Esophagus mucosa (tissue), 1 donor: ENCODE measurements around the gene CFL1. TPM values are rescaled to one million over a fixed set of nuclear protein-coding genes. Genes with fewer than 3 reads are reported as not detected.
"Not testable (repeated sequence)": the region's sequence is repeated elsewhere in the genome, so short reads cannot be mapped to it uniquely, and the experiment has no call there.

Experiments used
- ATAC-seq: fragments of 200-7000 bp; cut with Tn5 transposase; one replicate; pipeline ENCODE4 v1.9.1; 2020
- total RNA-seq: library from RNA; stranded (reverse); gene quantifications from one replicate; pipeline ENCODE4 v1.2.4, GENCODE V29; 2023
- donor health status: DM: yes; HTN: yes; CAD: no.

Gene CFL1
- total RNA-seq, 1 donor from 2014 or later: 645 TPM

GRCh38 chr11:65856689-65857499 is 1.1 kb downstream of the CFL1 start:
- peak; percentile 43 for ATAC-seq

- ATAC-seq: no peak
Observed at GRCh38 chr11:65855927-65856363, 2.0 kb downstream of the CFL1 start.

GRCh38 chr11:65854852-65855837 is 2.8 kb downstream of the CFL1 start:
- ATAC-seq: no peak

GRCh38 chr11:65854161-65854592 is 3.8 kb downstream of the CFL1 start:
- no peak for ATAC-seq

GRCh38 chr11:65853246-65853979 is 4.6 kb downstream of the CFL1 start:
- ATAC-seq: no peak

GRCh38 chr11:65852508-65853245 is 5.3 kb downstream of the CFL1 start:
- ATAC-seq: no peak

GRCh38 chr11:65851811-65852507 is 6.0 kb downstream of the CFL1 start:
- ATAC-seq: no peak

- ATAC-seq: peak; percentile 22
Observed at GRCh38 chr11:65851083-65851579, 6.8 kb downstream of the CFL1 start.

GRCh38 chr11:65850217-65851082 is 7.5 kb downstream of the CFL1 start:
- ATAC-seq: peak; percentile 6

GRCh38 chr11:65849771-65850216 is 8.2 kb downstream of the CFL1 start:
- peak; percentile 0 for ATAC-seq

- peak; percentile 2 for ATAC-seq
Observed at GRCh38 chr11:65849366-65849765, 8.6 kb downstream of the CFL1 start.

- not testable (repeated sequence) for ATAC-seq
Observed at GRCh38 chr11:65848693-65849092, 9.3 kb downstream of the CFL1 start.

GRCh38 chr11:65847746-65848145 is 10.2 kb downstream of the CFL1 start:
- ATAC-seq: no peak

GRCh38 chr11:65844231-65844872 is 13.6 kb downstream of the CFL1 start:
- peak; percentile 6 for ATAC-seq

- peak; percentile 25 for ATAC-seq
Observed at GRCh38 chr11:65843811-65844210, 14.2 kb downstream of the CFL1 start.

GRCh38 chr11:65842144-65842543 is 15.8 kb downstream of the CFL1 start:
- peak; percentile 53 for ATAC-seq

GRCh38 chr11:65834202-65834601 is 23.8 kb downstream of the CFL1 start:
- ATAC-seq: no peak

- peak; percentile 99 for ATAC-seq
Observed at GRCh38 chr11:65833297-65834030, 24.5 kb downstream of the CFL1 start, which contains the start of gene SNX32. TSS of gene SNX32 (plus strand) at chr11:65833963. CDS start at chr11:65834066, 103 bp downstream.
